ENCODE results near the gene OGFRL1.

DNA sequence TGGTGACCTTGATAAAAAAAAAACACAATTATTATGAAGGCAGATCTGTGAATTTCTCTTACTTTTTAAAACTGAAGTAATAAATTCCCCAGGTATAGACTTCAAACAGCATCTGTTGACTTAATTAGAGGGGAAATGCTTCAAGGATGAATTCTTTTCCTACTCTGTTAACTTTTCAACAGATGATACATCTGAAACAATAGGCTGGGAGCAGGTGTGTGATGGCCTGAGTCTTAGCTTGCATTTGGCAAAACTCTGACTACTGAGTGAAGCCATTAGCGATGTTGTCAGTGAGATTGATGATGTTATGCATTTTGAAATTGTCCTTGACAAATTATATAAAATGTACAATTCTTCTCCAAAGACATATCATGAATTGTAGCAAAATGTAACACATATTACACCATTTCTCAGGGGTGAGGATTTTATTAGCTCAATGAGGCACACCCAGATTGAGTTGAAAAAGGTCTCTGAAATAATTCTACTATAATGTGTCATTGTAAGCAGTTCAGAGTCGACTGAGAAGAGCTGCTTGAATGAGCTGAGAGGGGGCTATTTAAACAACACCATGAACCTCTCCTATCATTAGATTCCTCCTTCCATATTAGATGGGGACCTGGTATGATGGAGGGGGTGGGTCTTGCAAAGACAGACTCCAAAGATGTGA is 39.6 kb upstream of the OGFRL1 start:
- TF ChIP-seq, protein P1, sequence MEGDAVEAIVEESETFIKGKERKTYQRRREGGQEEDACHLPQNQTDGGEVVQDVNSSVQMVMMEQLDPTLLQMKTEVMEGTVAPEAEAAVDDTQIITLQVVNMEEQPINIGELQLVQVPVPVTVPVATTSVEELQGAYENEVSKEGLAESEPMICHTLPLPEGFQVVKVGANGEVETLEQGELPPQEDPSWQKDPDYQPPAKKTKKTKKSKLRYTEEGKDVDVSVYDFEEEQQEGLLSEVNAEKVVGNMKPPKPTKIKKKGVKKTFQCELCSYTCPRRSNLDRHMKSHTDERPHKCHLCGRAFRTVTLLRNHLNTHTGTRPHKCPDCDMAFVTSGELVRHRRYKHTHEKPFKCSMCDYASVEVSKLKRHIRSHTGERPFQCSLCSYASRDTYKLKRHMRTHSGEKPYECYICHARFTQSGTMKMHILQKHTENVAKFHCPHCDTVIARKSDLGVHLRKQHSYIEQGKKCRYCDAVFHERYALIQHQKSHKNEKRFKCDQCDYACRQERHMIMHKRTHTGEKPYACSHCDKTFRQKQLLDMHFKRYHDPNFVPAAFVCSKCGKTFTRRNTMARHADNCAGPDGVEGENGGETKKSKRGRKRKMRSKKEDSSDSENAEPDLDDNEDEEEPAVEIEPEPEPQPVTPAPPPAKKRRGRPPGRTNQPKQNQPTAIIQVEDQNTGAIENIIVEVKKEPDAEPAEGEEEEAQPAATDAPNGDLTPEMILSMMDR (IDR thresholded peaks at IDR 0.05), result no peak
- no peak for TF ChIP-seq POLR2A (IDR thresholded peaks at IDR 0.05)
